Activated CD4-positive, alpha-beta T cell treated with anti-CD3 and anti-CD28 coated beads for 36 hours (primary cell): ENCODE measurements around the gene HMX2. TPM values are rescaled to one million over a fixed set of nuclear protein-coding genes. Genes with fewer than 3 reads are reported as not detected.

Source experiments
- ATAC-seq: fragments of 200-7000 bp; cut with Tn5 transposase; one replicate; pipeline ENCODE4 v1.10.0; 2021; ENCODE audit warnings: mild to moderate bottlenecking, moderate library complexity
- CTCF ChIA-PET: fragments of 350-600 bp; sonication (Branson Sonifier 250); formaldehyde crosslinking; loops from one replicate; lab custom pipeline; 2021; ENCODE audit warnings: antibody characterized with exemption; lab: Charles Lee
- POLR2A ChIA-PET: fragments of 350-600 bp; sonication (Branson Sonifier 250); formaldehyde crosslinking; loops from one replicate; lab custom pipeline; 2021; ENCODE audit warnings: antibody characterized with exemption, inconsistent platforms; lab: Charles Lee
- DNase-seq: peaks from one replicate; pipeline ENCODE4 v3.0.0-alpha.2; 2020
- H3K27ac Mint-ChIP-seq: one replicate; pipeline ENCODE4 v1.8.0; 2021; ENCODE audit warnings: mixed read lengths
- H3K27me3 Mint-ChIP-seq: one replicate; pipeline ENCODE4 v1.8.0; 2021; ENCODE audit warnings: mixed read lengths
- H3K36me3 Mint-ChIP-seq: one replicate; pipeline ENCODE4 v1.8.0; 2021; ENCODE audit warnings: low read depth, mixed read lengths
- H3K4me1 Mint-ChIP-seq: one replicate; pipeline ENCODE4 v1.8.0; 2021; ENCODE audit warnings: mixed read lengths
- H3K4me3 Mint-ChIP-seq: one replicate; pipeline ENCODE4 v1.8.0; 2021; ENCODE audit warnings: mild to moderate bottlenecking, moderate library complexity, mixed read lengths
- H3K9me3 Mint-ChIP-seq: one replicate; pipeline ENCODE4 v1.8.0; 2021; ENCODE audit warnings: low read depth, mixed read lengths
- intact Hi-C, 2 experiments: fragments of 100-400 bp; cut with DNase I in 1 of 2; cut with micrococcal nuclease in 1 of 2; formaldehyde crosslinking; loops; one replicate each; pipeline versions ENCODE4 v1.14.2 to v1.15.1; 2022 to 2024; cut with DNase I, micrococcal nuclease
- total RNA-seq, 2 experiments: library from RNA; stranded (reverse); gene quantifications; one replicate each; pipeline ENCODE4 v1.2.3, GENCODE V29; 2021

HMX2 gene
- total RNA-seq, 2 experiments from 2014 or later, result 0.18 to 0.28 TPM

DNA sequence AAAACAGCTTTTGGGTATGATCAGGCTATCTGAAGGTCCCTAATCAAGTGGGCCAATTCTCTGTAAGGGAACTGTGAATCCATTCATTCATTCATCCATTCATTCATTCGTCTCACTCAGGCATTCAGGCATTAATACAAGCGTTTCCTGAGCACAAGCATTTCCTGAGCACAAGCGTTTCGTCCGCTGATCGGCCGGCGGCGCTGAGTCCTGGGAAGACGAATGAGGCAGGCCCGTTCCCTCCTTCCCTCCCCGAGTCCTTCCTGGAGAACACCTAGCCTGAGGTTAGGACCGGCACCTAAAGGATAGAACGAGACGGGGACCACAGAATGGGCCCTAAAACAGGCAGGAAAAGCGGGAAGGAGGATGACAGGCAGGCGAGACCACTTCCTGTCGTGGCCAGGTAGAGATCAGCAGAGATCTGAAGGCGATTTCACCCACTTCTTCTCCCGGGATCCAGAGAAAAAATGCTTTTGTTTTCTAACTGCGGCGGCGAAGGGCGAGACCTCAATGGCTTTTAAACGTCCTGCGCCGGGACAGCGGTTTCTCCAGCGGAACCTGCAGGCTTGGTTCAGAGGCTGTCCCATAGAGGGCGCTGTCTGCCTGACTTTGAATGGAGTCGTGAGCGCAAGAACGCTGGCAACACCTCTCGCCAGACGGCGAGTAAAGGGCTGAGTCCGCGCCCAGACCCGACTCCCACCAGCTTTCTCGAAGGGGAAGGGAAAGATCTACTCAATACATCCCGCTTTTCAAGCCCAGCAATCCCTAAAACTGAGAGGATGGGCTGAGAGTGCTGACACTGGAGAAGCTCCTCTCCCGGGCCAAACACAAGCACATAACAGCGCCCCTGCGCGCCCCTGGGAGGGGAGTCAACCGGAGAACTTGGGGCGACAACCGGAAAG, 15.1 kb upstream of the HMX2 start:
- Mint-ChIP-seq H3K27ac (no peak overlapping the region), H3K4me1 (peaks cover 28% of the 10 kb centered on the region), H3K36me3 (peaks cover 2% of the 10 kb centered on the region), H3K4me3 (peak overlapping the region; percentile 59), H3K9me3 (no peaks in the 10 kb centered on the region), H3K27me3 (peaks cover 61% of the 10 kb centered on the region)
- intact Hi-C loops, result loop anchor here (1.0 to 10.0 kb wide), 7 partner anchors 15 to 842 kb away; partner anchors contain the start of gene HMX2 (in 1 of the 2)
- ChIA-PET CTCF (interaction anchor here (0.6 to 2.1 kb wide), 17 partner anchors 11 to 859 kb away, joined by 3 to 11 read pairs (median 3); partner anchors contain the start of gene BUB3), POLR2A (interaction anchor here (1.0 kb wide), 1 partner anchor 17 kb away, joined by 3 read pairs; no protein-coding TSS in a partner anchor)
- peak; percentile 69 for ATAC-seq
- DNase-seq, result peak; percentile 94

DNA sequence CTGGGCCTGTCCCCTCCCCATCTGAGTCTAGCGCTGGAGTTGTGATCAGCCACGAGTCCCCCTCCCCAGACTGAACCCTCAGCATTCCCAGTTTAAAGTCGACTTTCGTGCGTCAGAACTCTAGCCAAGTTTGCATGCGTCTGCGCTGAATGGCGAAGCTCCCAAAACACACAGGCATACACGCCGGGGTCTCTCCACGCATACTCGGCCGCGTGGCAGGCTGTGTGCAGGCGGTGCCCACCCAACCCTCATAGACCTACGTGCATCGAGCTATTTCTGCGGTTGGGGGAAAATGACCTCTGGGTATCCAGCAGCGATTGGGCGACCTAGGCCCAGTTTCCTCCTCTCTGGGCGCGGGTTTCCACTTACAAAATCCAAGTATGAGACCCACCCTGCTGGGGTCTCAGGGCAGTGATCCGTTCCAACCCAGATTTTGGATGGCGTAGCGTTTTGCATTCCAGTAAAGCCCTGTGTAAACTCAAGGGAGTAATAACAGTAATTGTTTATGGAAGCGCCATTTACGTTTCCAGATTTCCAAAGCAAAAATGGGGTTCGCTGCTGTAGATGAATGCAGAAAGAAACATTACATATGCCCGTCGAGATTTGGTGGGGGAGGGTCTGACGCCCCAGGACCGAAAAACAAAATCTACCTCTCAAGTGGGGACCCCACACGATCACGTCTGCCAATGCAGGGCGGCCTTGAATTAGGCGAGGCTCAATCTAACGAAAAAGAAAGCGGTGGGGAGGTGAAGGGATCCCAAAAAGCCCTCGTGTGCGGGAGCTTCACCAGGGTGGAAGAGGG, 14.2 kb upstream of the HMX2 start:
- peak overlapping the region; percentile 55 for H3K4me3 Mint-ChIP-seq
- H3K36me3 Mint-ChIP-seq, result peaks cover 2% of the 10 kb centered on the region
- ChIA-PET CTCF (interaction anchor here (0.6 to 2.1 kb wide), 23 partner anchors 10 to 858 kb away, joined by 3 to 11 read pairs (median 3); partner anchors contain the start of gene BUB3), POLR2A (interaction anchor here (0.6 to 1.0 kb wide), 2 partner anchors 11 to 16 kb away, joined by 3 to 4 read pairs; no protein-coding TSS in a partner anchor)
- H3K27ac Mint-ChIP-seq, result no peak overlapping the region
- peaks cover 66% of the 10 kb centered on the region for H3K27me3 Mint-ChIP-seq
- DNase-seq (no peak), ATAC-seq (no peak)
- H3K4me1 Mint-ChIP-seq, result peaks cover 28% of the 10 kb centered on the region
- intact Hi-C loops, result loop anchor here (1.0 to 10.0 kb wide), 8 partner anchors 15 to 841 kb away; partner anchors contain the start of gene HMX2 (in 2 of the 2)
- H3K9me3 Mint-ChIP-seq, result no peaks in the 10 kb centered on the region

DNA sequence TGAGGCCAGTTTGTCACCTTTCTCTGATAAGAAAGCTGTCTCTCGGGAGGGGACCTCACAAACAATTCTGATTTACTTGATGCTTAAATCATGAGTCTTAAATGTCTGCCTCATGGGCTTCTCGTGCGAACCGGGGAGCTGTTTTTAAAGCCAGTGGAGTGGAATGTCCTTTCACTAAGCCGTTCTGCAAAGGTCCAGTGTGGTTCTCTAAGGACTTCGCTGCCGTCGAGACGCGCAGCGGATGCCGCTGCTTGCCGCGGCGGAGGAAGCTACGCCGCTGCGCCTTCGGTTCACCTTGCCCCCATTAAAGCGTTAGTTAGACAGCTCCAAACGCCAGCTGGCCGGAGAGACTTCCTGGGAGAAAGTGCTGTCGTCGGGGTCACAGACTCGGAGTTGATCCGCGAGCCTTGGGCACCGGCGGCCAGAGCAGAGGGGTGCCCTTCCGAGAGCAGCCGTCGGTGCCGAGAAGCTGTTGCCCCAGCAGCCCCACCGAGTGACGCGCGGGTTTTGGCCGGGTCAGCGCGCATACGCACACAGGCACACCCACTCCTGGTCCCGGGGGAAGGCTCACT, 13.5 kb upstream of the HMX2 start:
- DNase-seq (peak; percentile 26), ATAC-seq (no peak)
- H3K27me3 Mint-ChIP-seq, result peaks cover 68% of the 10 kb centered on the region
- POLR2A ChIA-PET, result interaction anchor here (0.6 kb wide), 1 partner anchor 11 kb away, joined by 4 read pairs; no protein-coding TSS in a partner anchor
- H3K9me3 Mint-ChIP-seq, result no peaks in the 10 kb centered on the region
- no peak overlapping the region for H3K27ac Mint-ChIP-seq
- peaks cover 2% of the 10 kb centered on the region for H3K36me3 Mint-ChIP-seq
- H3K4me1 Mint-ChIP-seq, result peaks cover 29% of the 10 kb centered on the region
- peak overlapping the region; percentile 55 for H3K4me3 Mint-ChIP-seq
- intact Hi-C loops, result loop anchor here in 1 of 2 experiments (2.0 to 10.0 kb wide), 2 partner anchors 14 to 840 kb away; partner anchors contain the start of gene HMX2
- CTCF ChIA-PET, result interaction anchor here (0.7 to 2.1 kb wide), 10 partner anchors 11 to 424 kb away, joined by 3 to 11 read pairs (median 4); partner anchors contain the start of gene BUB3

DNA sequence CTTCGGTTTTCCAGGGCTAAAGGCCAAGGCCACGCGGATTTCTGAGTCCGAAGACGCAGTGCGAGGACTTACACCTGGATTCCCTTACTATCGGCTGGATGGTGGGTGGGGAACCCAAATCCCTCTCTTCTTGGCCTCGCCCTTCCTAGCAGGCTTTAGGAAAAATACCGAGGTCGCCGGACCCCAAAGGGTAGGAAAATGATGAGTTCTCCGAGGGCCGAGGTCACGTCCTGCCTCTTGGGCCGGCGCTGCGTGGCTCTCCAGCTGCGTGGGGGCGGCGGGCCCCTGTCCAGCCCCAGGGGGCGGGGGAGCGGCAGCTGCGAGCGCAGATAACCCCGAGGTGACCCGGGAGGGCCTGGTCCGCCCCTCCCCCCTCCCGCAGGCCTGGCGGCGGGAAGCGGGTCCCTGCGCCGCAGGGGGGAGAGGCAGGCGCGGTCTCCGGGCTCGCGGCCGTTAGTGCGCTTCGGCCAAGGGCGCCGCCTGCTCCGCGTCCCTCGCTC, 13.0 kb upstream of the HMX2 start:
- H3K36me3 Mint-ChIP-seq, result peaks cover 2% of the 10 kb centered on the region
- CTCF ChIA-PET, result interaction anchor here (0.7 to 2.1 kb wide), 9 partner anchors 11 to 423 kb away, joined by 3 to 11 read pairs (median 4); partner anchors contain the start of gene BUB3
- POLR2A ChIA-PET, result no interaction called here
- DNase-seq, result no peak
- peak overlapping the region; percentile 55 for H3K4me3 Mint-ChIP-seq
- no peak overlapping the region for H3K27ac Mint-ChIP-seq
- no peaks in the 10 kb centered on the region for H3K9me3 Mint-ChIP-seq
- intact Hi-C loops, result loop anchor here in 1 of 2 experiments (2.0 to 10.0 kb wide), 3 partner anchors 14 to 957 kb away; partner anchors contain the start of genes CHST15 and HMX2
- H3K4me1 Mint-ChIP-seq, result peaks cover 34% of the 10 kb centered on the region
- H3K27me3 Mint-ChIP-seq, result peaks cover 68% of the 10 kb centered on the region
- no peak for ATAC-seq

DNA sequence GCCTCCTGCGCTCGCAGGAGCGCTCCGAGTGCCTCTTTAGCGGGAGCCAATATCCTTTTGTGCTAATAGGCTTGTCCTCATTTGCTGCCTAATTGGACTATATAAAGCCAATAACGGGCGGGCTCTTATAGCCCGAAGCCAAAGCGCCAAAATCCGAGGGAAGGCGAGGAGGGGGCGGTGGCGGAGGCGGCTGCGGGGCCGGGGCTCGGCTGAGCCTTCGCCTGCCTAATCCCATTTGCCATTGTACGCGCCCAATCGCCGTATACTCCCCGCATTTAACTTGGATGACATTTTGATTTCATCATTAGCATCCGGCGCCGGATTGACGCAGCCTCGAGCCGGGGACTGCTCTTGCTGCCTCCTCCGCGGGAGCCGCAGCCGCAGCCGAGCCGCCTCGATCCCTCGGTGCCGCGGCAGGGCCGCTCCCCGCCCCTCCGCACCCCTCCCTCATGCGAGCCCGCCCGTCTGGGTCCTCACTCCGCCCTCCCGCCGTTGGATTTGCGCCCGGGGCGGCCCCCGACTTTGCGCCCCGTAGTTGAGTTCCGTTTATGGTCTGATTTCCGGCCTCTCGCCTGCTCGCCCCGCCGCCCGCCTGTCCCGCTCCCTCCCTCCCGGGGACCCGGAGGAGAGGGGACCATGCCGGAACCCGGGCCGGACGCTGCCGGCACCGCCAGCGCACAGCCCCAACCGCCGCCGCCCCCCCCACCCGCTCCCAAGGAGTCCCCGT, 12.4 kb upstream of the HMX2 start, which contains the start of gene HMX3:
Gene HMX3, plus strand, starts transcription at position 556 of the 727 bp plus-strand sequence. Its CDS starts 81 bp downstream, at position 637.
- Mint-ChIP-seq H3K27ac (no peak within 1 kb of the TSS), H3K9me3 (no peaks in the 10 kb centered on the region), H3K36me3 (peaks cover 2% of the 10 kb centered on the region), H3K4me1 (peaks cover 39% of the 10 kb centered on the region), H3K4me3 (peak within 1 kb of the TSS; percentile 72), H3K27me3 (peaks cover 67% of the 10 kb centered on the region)
- ChIA-PET CTCF (interaction anchor here (1.7 kb wide), 1 partner anchor 14 kb away, joined by 8 read pairs; no protein-coding TSS in a partner anchor), POLR2A (no interaction called here)
- intact Hi-C loops, result loop anchor here in 1 of 2 experiments (2.0 to 10.0 kb wide), 3 partner anchors 13 to 957 kb away; partner anchors contain the start of genes CHST15 and HMX2
- peak; percentile 76 for DNase-seq
- peak; percentile 52 for ATAC-seq

DNA sequence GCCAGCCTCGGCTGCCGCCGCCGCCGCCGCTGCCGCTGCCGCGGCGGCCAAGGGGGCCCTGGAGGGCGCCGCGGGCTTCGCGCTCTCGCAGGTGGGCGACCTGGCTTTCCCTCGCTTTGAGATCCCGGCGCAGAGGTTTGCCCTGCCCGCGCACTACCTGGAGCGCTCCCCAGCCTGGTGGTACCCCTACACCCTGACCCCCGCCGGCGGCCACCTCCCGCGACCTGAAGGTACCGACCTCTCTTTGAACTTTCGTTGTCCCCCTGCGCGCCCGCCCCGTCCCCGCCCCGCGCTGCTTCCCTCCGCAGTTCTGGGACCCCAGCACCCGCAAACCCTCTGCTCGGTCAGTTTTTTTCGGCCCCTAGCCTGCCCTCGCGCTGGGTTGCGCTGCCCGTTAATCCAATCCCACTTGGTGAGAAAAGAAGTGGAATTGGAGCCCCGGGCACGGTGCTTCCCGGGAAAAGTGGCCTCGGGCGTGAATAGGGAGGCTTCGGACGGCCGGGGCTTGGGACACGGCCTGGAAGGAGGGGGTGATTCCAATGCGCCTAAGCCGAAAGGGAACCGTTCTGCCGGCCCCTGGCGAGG, 11.6 kb upstream of the HMX2 start:
- Mint-ChIP-seq H3K27ac (no peak overlapping the region), H3K4me1 (peaks cover 40% of the 10 kb centered on the region), H3K9me3 (no peaks in the 10 kb centered on the region), H3K27me3 (peaks cover 74% of the 10 kb centered on the region), H3K4me3 (peak overlapping the region; percentile 72), H3K36me3 (peaks cover 2% of the 10 kb centered on the region)
- ATAC-seq, result no peak
- CTCF ChIA-PET, result interaction anchor here (1.3 kb wide), 1 partner anchor 9 kb away, joined by 7 read pairs; no protein-coding TSS in a partner anchor
- intact Hi-C loops, result loop anchor here in 1 of 2 experiments (5.0 to 10.0 kb wide), 2 partner anchors 838 to 956 kb away; partner anchors contain the start of gene CHST15
- POLR2A ChIA-PET, result no interaction called here
- DNase-seq, result peak; percentile 16

DNA sequence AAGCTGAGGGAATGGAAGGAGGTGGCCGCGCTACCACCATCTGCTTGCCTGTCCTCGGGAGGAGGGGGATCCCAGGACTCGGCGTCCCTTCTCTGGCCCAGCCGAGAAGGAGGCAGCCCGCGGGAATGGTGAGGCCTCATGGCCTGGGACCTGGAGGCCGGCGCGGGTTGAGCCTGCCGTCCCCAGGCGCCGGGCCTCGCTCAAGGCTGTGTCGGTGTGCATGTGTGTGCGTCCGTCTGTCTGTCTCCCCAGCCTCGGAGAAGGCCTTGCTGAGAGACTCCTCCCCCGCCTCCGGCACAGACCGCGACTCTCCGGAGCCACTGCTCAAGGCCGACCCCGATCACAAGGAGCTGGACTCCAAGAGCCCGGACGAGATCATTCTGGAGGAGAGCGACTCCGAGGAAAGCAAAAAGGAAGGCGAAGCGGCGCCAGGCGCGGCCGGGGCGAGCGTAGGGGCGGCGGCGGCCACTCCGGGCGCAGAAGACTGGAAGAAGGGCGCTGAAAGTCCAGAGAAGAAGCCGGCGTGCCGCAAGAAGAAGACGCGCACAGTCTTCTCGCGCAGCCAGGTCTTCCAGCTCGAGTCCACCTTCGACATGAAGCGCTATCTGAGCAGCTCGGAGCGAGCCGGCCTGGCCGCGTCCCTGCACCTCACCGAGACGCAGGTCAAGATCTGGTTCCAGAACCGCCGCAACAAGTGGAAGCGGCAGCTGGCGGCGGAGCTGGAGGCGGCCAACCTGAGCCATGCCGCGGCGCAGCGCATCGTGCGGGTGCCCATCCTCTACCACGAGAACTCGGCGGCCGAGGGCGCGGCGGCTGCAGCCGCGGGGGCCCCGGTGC, 10.9 kb upstream of the HMX2 start:
- intact Hi-C loops, result loop anchor here (1.0 to 10.0 kb wide), 3 partner anchors 9 to 955 kb away; partner anchors contain the start of gene CHST15 (in 1 of the 2)
- no peaks in the 10 kb centered on the region for H3K9me3 Mint-ChIP-seq
- peak overlapping the region; percentile 72 for H3K4me3 Mint-ChIP-seq
- peaks cover 76% of the 10 kb centered on the region for H3K27me3 Mint-ChIP-seq
- H3K27ac Mint-ChIP-seq, result peak overlapping the region; percentile 55
- POLR2A ChIA-PET, result no interaction called here
- CTCF ChIA-PET, result interaction anchor here (0.7 to 1.3 kb wide), 2 partner anchors 9 to 15 kb away, joined by 5 to 7 read pairs; no protein-coding TSS in a partner anchor
- ATAC-seq (no peak), DNase-seq (peak; percentile 53)
- H3K4me1 Mint-ChIP-seq, result peaks cover 42% of the 10 kb centered on the region
- peaks cover 2% of the 10 kb centered on the region for H3K36me3 Mint-ChIP-seq

DNA sequence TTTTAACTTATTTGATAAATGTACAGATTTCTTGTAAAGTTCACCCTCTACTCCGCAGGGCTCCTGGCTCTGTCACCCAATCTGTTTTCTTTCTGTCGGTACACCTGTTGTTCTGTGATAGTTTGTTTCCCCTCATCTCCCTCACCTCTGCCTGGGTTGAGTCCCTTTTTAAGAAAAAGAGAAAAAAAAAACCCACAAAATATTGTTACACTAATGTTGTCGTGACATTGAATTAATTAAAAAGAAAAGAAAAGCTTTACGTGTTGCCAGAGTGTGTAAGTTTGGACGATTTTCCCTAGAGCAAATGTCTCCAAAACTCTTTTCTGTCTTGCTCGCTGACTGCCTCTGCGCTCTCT, 8.8 kb upstream of the HMX2 start:
- ChIA-PET CTCF (interaction anchor here (0.8 to 2.1 kb wide), 2 partner anchors 11 to 241 kb away, joined by 3 to 10 read pairs; no protein-coding TSS in a partner anchor), POLR2A (no interaction called here)
- no peak for ATAC-seq
- intact Hi-C loops, result loop anchor here in 1 of 2 experiments (5.0 to 10.0 kb wide), 2 partner anchors 836 to 953 kb away; partner anchors contain the start of gene CHST15
- H3K27ac Mint-ChIP-seq, result no peak overlapping the region
- H3K27me3 Mint-ChIP-seq, result peaks cover 76% of the 10 kb centered on the region
- DNase-seq, result no peak
- peaks cover 42% of the 10 kb centered on the region for H3K4me1 Mint-ChIP-seq
- H3K36me3 Mint-ChIP-seq, result peaks cover 2% of the 10 kb centered on the region
- no peak overlapping the region for H3K4me3 Mint-ChIP-seq
- H3K9me3 Mint-ChIP-seq, result no peaks in the 10 kb centered on the region
